Measurements from ENCODE around the gene ERVH48-1.
"Not testable (repeated sequence)": the region's sequence is repeated elsewhere in the genome, so short reads cannot be mapped to it uniquely, and the experiment has no call there.

DNA sequence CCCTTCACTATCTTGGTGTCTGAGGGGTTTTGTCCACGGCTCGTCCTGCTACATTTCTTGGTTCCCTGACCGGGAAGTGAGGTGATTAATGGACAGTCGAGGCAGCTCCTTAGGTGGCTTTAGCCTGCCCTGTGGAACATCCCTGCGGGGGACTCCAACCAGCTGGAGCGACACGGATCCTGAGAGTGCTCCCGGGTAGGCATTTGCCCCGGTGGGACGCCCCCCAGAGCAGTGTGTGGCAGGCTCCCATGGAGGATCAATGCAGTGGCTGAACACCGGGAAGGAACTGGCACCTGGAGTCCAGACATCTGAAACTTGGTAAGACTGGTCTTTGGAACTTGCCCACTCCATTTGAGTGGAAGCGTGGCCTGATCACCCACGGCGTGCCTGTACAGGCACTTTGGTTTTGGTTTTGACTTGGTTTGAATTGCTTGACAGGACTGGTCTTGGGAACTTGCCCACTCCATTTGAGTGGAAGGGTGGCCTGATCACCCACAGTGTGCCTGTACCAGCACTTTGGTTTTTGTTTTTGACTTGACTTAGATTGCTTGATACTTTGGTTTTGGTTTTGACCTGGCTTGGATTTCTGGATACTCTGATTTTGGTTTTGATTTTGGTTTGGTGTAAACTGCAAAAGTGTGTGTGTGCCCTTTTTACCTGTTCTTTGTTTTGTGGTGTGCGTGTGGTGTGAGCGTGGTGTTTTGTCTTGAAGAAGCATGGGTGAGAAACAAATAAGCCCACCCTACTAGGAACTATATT lies 7.1 kb upstream of the ERVH48-1 start:
- TF ChIP-seq, protein P1, sequence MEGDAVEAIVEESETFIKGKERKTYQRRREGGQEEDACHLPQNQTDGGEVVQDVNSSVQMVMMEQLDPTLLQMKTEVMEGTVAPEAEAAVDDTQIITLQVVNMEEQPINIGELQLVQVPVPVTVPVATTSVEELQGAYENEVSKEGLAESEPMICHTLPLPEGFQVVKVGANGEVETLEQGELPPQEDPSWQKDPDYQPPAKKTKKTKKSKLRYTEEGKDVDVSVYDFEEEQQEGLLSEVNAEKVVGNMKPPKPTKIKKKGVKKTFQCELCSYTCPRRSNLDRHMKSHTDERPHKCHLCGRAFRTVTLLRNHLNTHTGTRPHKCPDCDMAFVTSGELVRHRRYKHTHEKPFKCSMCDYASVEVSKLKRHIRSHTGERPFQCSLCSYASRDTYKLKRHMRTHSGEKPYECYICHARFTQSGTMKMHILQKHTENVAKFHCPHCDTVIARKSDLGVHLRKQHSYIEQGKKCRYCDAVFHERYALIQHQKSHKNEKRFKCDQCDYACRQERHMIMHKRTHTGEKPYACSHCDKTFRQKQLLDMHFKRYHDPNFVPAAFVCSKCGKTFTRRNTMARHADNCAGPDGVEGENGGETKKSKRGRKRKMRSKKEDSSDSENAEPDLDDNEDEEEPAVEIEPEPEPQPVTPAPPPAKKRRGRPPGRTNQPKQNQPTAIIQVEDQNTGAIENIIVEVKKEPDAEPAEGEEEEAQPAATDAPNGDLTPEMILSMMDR (IDR thresholded peaks at IDR 0.05) = not testable (repeated sequence)
- TF ChIP-seq POLR2AphosphoS2 (conservative IDR thresholded peaks at IDR 0.05; ENCODE audit: low read length); CHD4 (IDR thresholded peaks at IDR 0.05; ENCODE audit: borderline replicate concordance): not testable (repeated sequence)
